NCI-H2196 (cell line): ENCODE data around the gene SUPT7L.

Experiments
- DNase-seq: peaks from one replicate; lab custom pipeline; 2025; ENCODE audit not compliant: unreplicated experiment; lab: John Stamatoyannopoulos, UW

The SUPT7L gene, protein sequence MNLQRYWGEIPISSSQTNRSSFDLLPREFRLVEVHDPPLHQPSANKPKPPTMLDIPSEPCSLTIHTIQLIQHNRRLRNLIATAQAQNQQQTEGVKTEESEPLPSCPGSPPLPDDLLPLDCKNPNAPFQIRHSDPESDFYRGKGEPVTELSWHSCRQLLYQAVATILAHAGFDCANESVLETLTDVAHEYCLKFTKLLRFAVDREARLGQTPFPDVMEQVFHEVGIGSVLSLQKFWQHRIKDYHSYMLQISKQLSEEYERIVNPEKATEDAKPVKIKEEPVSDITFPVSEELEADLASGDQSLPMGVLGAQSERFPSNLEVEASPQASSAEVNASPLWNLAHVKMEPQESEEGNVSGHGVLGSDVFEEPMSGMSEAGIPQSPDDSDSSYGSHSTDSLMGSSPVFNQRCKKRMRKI

DNA sequence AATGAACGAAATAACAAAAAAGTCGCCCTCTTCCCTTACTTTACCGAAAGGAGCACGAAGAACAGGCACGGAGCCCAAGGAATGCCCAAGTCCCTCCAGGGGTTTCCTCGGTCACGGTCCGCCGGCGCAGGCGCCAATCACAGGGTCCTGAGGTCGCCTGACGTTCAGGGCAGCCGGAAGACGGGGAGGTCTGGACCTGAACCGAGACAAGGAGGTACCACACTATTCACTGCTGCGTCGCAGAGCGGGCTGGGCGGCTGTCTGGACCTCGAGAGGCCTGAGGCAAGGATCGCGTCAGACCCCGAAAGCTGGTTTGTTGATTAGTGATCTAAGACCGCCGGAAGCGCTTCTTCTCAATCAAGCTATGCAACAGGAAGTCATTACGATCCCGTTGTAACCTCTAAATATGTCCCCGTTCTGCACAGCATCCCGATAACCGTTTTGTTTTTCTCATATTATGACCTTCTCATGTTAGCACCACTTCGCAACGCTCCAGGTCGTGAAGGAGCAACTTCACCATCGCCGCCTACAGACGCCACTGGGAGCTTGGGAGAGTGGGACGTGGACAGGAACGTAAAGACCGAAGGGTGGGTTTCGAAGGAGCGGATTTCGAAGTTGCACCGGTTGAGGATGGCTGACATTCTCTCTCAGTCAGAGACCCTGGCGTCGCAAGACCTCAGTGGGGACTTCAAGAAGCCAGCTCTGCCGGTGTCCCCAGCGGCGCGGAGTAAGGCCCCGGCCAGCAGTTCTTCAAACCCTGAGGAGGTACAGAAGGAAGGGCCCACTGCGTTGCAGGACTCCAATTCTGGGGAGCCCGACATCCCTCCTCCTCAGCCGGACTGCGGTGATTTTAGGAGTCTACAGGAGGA, at the start of gene SUPT7L, which contains the start of gene SLC4A1AP:
Gene SUPT7L (minus strand): TSS at position 330 of the 869 bp plus-strand sequence. CDS start 1,422 bp downstream, outside the sequence.
Gene SLC4A1AP (plus strand): TSS at position 605 of the 869 bp plus-strand sequence. CDS start 26 bp downstream, at position 631.
- DNase-seq, result peak; percentile 77

DNA sequence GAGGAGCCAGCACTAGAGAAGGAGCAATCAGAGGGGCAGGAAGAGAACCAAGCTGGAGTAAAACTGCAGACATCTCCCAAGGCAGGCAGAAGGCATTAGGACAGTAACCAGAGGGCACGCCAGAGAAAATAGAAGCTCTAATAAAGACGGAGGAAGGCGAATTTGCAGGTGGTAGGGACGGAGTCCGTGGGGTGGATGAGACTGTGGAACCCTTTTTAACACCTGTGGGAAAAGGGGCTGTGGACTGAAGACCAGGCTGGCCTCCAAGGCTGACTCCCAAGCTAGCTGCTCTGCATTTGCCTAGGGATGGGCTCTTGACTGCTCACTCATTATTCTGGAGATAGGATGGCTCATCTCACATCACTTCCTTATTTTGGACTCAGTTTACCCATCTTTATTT, 49.8 kb upstream of the SUPT7L start:
- DNase-seq, result no peak

DNA sequence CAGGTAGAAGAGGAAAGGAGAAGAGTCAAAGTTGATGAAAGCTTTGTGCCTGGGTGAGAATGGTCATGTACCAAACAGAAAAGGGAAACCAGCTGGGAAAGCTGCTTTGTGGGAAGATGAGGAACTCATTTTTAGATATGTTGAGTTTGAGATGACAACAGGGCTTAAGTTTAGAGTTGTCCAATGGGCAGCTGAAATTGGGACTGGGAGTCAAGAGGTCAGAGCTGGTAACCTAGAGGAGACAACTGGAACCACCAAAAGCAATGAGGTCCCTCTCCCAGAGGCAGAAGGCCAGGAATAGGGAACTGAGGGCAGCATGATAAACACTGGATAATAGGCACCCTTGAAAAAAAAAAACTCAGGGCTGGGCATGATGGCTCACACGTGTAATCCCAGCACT, 49.1 kb upstream of the SUPT7L start:
- DNase-seq, result no peak

DNA sequence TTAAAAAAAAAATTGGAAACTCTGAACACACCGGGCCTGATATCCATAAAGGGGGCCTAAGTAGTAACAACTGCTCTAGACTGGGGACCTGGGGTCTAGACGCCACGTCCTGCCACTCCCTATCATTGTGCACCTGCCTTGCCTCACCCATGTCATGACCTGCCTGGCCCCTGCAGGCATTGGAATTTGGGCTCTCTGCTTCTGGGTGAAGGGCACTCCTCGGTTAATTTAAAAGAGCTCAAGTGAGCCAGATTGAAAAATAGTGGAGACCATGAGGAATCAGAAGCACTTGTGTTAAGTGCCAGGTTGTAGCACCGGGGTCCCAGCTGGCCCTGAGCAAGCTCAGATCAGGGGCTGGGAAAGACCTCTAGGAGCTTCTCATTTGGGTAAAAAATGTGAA, 48.4 kb upstream of the SUPT7L start:
- DNase-seq, result no peak

DNA sequence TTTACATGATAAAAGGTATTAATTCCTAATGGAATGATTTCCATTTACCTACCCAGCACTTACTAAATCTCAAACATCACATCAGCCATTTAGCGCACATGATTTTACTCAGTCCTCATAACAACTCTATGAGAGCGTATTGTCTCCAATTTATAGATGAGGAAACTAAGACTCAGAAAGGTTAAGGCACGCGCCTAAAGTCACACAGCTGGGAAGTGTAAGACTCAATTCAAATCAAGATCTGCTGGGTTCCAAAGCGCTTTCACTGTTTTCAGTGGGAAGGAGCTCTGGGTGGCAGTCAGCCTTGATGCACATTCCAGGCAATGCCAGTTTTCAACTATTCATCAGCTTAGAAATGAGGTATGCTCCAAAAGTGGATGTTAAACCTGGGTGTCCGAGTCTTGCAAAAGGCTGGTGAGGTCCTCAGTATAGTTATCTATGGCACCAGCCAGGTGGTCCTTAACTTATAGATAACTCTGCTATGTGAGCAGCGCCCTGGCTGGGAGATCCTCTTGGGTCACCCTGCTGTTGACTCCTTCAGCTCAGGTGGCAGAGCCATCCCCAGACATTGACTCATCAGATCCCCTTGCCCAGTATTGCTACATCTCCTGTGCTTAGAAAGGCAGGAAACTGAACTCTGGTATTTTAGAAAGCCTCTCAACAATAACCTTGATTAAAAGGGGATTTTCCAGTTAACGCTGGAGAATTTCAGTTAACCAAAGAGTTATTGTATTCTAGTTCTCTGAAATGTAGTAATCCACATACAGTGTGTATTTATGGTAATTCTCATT, 47.4 kb upstream of the SUPT7L start:
- no peak for DNase-seq

DNA sequence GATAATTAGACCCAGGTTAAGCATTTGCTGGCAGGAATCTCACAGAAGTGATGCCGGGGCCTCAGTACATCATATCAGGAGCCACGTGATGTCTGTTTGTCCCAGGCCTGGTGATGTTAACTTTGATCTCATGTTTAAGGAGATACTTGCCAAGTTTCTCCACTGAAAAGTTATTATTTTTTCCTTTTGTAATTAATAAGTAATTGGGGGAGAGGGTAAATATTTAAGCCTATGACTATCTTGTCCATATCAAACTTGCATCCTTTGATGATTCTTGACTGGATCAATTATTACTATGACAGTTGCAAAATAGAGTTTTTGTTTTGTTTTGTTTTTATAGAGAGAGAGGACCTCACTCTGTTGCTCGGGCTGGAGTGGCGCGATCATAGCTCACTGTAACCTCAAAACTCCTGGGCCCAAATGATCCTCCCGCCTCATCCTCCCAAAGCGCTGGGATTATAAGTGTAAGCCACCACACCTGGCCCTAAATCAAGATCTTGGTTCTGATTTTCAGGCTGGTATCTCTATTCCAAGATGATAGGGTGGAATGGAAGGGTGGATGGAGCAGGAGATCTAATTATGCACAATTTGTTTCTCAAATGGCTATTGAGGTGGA, 46.7 kb upstream of the SUPT7L start:
- DNase-seq, result no peak

DNA sequence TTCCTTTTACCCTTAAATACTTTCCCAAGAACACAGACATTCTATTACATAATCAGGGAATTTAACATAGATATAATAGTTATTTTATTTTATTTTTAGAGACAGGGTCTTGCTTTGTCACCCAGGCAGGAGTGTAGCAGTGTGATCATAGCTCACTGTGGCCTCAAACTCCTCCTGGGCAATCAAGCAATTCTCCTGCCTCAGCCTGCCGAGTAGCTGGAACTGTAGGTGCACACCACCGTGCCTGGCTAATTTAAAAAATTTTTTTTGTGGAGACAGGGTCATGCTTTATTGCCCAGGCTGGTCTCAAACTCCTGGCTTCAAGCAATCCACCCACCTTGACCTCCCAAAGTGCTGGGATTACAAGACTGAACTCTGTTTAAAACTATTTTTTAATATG, 45.9 kb upstream of the SUPT7L start:
- DNase-seq, result no peak

DNA sequence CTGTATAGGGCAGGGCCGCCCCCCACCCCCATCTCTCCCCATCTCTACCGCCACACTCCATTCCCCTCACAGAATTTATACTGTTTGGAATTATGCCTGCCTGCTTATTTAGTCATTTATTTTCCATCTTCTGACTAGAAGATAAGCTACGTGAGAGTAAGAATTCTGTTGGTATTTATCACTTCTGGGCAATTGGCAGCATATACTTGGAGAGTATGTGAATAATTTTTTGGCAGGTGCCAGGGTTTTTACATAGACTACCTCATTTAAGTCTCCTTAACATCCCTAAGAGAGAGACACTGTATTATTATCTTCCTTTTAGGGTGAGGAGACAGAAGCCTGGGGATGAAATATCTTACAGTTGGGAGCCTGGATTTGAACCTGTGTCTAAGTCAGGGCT, 45.3 kb upstream of the SUPT7L start:
- DNase-seq, result no peak

DNA sequence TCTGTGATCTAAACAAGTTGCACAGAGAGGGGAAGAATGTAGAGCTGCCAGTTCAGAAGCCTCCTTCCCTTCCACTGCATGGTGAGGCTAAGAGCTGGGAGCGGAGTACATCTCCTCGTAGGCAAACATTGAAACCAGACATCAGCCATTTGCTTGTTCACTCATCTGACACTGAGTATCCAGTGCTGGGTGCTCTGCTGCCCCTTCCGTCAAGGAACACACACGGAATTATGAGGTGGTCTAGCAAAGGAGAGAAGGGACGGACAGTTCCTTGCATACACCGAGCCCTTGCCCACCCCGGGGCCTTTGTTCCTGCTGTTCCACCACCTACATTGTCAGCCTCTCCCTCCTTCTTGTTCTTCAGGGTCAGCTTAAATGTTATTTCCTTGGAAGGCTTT, 44.8 kb upstream of the SUPT7L start:
- no peak for DNase-seq

DNA sequence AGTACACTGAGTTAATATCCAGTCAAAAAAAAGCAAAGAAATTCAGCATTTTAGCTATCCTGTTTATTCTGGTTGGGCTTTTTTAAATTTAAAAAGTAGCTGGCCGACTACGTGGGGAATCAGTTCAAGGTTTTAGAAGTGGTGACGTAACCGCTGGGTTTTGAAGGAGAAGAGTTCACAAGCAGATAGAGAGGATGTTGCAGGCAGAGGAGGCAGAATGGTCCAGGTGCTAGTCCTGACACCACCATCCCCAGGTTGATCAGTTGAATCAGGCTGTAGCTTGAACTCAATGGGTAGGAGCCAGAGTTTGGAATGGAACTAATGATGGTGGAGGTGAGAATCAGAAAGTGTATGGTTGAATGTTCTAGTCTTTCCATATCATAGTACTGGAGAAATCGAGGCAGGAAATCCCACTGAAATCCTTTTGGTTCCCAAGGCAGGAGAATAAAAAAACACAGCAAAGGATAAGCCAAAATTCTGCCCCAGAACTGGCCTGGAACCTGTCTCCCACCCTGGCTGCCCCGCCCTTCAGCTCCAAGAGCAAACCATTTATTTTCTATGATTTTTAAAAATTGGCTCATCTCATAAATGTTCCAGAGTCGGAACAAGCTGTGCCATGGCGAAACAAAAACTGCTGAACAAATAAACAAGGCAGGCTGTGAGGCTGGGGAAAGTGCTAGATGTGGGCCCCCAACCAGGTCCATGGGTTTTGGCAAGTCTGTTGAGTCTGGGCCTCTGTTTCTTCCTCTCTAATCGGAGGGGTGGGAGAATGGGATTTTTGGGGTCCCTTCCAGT, 44.2 kb upstream of the SUPT7L start:
- no peak for DNase-seq

DNA sequence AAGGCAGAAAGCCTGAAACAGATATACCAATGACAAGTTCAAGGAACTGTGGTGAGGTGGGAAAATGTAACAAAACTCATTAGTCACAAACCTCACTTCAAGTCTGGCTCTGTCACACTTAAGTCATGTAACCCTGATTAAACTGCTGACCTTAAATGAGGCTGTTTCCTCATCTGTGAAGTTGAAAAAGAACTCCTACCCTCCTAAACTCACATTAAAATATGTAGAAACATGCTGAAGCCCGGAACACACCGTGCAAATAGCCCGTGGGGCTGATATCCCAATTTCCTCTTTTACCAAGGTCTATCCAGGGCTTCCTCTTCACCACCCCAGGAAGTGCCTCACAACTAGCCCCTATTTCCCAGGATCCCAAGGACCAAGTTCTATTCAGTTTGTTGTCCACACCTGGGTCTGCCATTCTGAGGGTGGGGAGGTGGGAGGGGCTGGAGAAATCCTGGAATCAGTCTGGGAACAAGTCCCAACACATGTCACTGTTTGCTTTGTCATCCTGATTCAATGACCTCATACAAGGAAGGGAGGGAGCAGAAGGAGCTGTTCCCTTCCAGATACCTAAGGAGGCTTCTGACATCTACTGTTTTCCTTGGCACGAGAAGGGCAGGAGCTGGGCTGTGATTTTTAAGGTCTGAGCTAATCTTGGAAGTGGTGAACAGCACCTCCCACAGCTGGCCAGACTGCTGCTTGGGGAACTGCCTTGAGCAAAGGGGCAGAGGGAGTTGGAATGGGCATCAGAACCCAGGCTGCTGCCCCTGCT, 42.6 kb upstream of the SUPT7L start:
- DNase-seq, result peak; percentile 36

DNA sequence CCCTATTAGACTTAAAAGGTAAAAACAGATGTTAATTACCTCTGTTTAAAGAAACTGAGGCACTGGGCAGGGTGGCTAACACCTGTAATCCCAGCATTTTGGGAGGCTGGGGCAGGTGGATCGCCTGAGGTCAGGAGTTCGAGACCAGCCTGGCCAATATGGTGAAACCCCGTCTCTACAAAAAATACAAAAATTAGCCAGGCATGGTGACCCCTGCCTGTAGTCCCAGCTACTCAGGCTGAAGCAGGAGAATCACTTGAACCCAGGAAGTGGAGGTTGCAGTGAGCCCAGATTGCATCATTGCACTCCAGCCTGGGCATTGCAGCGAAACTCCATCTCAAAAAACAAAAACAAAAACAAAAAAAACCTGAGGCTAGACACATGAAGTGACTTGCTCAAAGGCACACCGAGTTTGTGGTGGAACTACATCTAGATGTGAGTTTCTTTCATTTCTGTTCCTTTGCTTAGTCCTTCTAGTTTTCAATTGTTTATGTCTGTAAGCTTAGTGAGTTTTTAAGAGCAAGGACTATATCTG, 41.0 kb upstream of the SUPT7L start:
- DNase-seq, result no peak

DNA sequence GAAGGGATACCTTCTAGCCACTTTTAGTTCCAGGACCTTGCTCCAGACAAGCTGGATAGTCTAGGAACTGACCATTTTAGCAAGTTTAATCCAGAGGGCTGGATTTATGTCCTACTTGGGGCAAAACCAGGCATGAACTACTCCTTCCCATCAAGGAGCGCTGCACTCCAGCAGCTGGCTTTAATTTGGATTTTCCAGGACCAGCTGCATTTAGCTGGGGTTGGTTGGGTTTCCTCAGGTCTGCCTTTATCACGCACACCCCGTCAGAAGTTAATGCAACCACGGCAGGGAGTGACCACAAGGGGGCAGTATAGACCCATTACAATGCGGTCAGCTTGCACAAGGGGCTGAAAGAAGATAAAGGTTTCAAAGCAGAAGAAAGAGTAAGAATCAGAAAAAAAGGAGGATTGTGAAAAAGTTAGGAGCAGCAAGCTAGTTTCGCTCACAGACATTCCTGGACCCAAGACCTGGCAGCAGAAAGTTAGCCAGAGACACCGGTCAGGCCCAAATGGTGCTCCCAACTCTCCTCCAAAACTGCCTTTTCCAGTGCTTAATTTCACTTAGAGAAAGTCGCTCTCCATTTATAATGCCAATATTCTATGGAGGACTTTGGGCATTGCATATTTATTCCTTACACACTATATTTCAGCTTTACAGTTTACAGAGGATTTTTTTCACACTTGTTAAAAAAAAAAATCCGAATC, 40.4 kb upstream of the SUPT7L start:
- DNase-seq, result peak; percentile 87

DNA sequence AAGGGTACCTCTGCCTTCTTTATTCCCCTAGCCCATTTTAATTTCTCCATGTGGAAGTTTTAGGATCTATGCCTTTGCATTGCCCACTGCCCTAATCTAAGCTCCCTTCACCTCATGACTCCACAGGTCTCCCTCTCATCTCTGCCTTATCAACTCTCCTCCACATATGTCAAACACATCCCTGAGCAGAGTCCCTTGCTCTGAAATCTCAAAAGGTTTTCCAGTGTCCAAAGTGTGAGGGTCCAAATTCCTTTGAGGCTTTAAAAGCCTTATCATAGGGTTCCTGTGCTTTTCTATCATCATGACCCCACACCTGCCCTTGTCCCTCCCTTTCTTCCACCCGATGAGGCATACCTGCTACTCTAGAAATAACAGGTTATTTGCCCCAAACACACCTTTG, 38.9 kb upstream of the SUPT7L start:
- DNase-seq, result no peak

DNA sequence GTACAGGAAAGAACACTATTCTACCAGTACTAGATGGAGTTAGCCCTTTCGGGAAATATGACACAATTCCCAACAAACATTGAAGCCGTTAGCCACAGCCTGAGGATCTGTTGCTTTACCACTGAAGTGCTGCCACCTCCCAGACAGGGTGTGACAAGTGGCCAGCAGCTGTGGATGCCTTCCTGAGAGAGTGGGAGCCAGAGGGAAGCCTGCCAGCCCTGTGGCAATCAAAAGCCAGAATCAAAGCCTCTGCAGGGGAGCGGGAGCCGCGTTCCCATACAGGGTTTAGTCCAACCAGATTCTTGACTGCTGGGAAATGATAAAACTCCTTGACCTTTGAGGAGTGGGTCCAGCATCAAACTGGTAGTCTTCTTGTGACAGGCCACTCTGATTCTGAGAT, 38.3 kb upstream of the SUPT7L start:
- DNase-seq, result peak; percentile 15

DNA sequence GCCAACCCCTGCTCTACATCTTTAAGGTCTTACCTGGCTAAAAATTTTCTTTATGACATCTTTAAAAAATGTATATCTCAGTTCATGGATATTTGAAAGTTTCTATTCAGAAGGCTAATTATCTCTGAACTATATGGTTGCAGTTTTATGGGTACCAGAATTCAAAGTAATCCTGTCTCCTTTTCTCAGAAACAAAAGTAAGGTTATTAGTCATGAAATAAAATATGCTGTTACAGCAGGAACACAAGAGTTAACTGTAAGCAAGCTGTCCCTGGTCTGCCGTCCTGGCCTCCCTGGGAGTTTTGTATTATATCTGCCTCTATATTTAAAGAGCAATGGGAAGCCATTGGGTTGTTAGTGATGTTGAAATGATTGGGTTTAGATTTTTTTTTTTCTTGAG, 34.2 kb upstream of the SUPT7L start:
- DNase-seq, result no peak

DNA sequence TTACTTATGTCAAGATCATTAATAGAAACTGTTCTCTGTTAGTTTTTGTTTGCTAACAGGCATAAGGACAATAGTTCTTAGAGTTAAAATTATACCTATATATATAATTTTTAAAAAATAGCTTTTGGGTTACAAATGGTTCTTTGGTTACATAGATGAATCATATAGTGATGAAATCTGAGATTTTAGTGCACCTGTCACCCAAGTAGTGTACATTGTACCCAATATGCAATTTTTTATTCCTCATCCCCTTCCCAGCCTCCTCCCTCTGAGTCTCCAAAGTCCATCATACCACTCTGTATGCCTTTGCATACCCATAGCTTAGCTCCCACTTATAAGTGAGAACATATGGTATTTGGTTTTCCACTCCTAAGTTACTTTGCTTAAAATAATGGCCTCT, 26.6 kb upstream of the SUPT7L start:
- DNase-seq, result no peak

DNA sequence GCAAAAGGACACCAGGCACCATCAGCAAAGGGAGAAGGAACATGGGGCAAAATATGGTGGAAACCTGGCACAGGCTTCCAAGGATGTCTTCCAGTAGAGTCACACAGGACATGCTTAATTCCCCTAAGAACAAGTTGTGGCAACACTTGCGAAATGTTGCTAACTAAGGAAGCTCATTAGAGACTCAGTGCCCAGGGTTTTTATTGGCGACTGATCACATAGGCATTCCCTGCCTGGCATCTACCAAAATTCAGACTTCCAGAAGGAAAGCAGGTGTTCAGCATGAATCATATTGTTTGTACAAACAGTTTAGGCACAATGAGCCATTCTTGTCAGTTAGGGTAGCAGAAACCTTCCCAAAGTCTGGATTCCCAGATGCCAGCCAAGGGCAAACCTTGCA, 26.0 kb upstream of the SUPT7L start:
- DNase-seq, result peak; percentile 27
